ENCODE measurements around the gene PCDHGA1.

DNA sequence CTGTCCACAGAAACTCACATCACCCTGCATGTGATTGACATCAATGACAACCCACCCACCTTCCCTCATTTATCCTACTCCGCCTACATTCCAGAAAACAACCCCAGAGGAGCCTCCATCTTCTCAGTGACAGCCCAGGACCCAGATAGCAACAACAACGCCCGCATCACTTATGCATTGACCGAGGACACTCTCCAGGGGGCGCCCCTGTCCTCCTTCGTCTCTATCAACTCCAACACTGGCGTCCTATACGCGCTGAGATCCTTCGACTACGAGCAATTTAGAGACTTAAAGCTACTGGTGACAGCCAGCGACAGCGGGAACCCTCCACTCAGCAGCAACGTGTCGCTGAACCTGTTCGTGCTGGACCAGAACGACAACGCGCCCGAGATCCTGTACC, 15.0 kb downstream of the PCDHGA1 start:
- TF ChIP-seq, protein P1, sequence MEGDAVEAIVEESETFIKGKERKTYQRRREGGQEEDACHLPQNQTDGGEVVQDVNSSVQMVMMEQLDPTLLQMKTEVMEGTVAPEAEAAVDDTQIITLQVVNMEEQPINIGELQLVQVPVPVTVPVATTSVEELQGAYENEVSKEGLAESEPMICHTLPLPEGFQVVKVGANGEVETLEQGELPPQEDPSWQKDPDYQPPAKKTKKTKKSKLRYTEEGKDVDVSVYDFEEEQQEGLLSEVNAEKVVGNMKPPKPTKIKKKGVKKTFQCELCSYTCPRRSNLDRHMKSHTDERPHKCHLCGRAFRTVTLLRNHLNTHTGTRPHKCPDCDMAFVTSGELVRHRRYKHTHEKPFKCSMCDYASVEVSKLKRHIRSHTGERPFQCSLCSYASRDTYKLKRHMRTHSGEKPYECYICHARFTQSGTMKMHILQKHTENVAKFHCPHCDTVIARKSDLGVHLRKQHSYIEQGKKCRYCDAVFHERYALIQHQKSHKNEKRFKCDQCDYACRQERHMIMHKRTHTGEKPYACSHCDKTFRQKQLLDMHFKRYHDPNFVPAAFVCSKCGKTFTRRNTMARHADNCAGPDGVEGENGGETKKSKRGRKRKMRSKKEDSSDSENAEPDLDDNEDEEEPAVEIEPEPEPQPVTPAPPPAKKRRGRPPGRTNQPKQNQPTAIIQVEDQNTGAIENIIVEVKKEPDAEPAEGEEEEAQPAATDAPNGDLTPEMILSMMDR (IDR thresholded peaks at IDR 0.05), result no peak
- no peak for TF ChIP-seq POLR2A (IDR thresholded peaks at IDR 0.05)
